SK-N-SH treated with all-trans-retinoic acid at 6 μM for 48 hours (cell line): Measurements from ENCODE around the gene NREP.

ENCODE experiments used
- ATAC-seq: fragments of 200-7000 bp; cut with Tn5 transposase; 3 replicates; pipeline ENCODE4 v1.9.1; 2020; ENCODE audit warnings: mild to moderate bottlenecking, moderate library complexity
- ARNTL ChIP-seq: fragments of 450-650 bp; formaldehyde crosslinking; IDR thresholded peaks from 2 replicates; pipeline ENCODE4 v1.5.0; 2020; ENCODE audit warnings: low read depth, mild to moderate bottlenecking, moderate library complexity, borderline replicate concordance
- CREB5 ChIP-seq: fragments of 250-450 bp; sonication (Bioruptor Pico); IDR thresholded peaks from 2 replicates; pipeline ENCODE4 v1.5.1; 2020; ENCODE audit warnings: low read depth, mild to moderate bottlenecking, moderate library complexity
- CSDC2 ChIP-seq: fragments of 250-450 bp; sonication (Bioruptor Pico); IDR thresholded peaks from 2 replicates; pipeline ENCODE4 v1.5.0; 2020; ENCODE audit warnings: mild to moderate bottlenecking, moderate library complexity
- CSRNP3 ChIP-seq: fragments of 250-450 bp; sonication (Bioruptor Pico); IDR thresholded peaks from 2 replicates; pipeline ENCODE4 v1.5.1; 2021; ENCODE audit warnings: mild to moderate bottlenecking, moderate library complexity
- ESRRG ChIP-seq: fragments of 250-450 bp; sonication (Bioruptor Pico); IDR thresholded peaks from 2 replicates; pipeline ENCODE4 v1.6.1; 2021; ENCODE audit warnings: mild to moderate bottlenecking
- GLIS3 ChIP-seq: fragments of 250-450 bp; sonication (Bioruptor Pico); IDR thresholded peaks from 2 replicates; pipeline ENCODE4 v1.5.0; 2020; ENCODE audit warnings: mild to moderate bottlenecking, moderate library complexity
- ISL1 ChIP-seq: fragments of 250-450 bp; sonication (Bioruptor Pico); IDR thresholded peaks from 2 replicates; pipeline ENCODE4 v2.1.2; 2022; ENCODE audit warnings: mild to moderate bottlenecking, moderate library complexity
- OSR1 ChIP-seq: fragments of 250-450 bp; sonication (Bioruptor Pico); IDR thresholded peaks from 2 replicates; pipeline ENCODE4 v1.8.0; 2022; ENCODE audit warnings: moderate library complexity, mild to moderate bottlenecking, inconsistent platforms
- PPARA ChIP-seq: fragments of 250-450 bp; sonication (Bioruptor Pico); IDR thresholded peaks from 2 replicates; pipeline ENCODE4 v1.5.0; 2020; ENCODE audit warnings: mild to moderate bottlenecking, borderline replicate concordance
- RARB ChIP-seq: fragments of 250-450 bp; sonication (Bioruptor Pico); IDR thresholded peaks from 2 replicates; pipeline ENCODE4 v1.8.0; 2021; ENCODE audit warnings: mild to moderate bottlenecking, moderate library complexity
- SNAI2 ChIP-seq: fragments of 250-450 bp; sonication (Bioruptor Pico); IDR thresholded peaks from 2 replicates; pipeline ENCODE4 v1.5.0; 2020; ENCODE audit warnings: mild to moderate bottlenecking, moderate library complexity
- TCF4 ChIP-seq: fragments of 250-450 bp; sonication (Bioruptor Pico); IDR thresholded peaks from 2 replicates; pipeline ENCODE4 v1.8.0; 2021; ENCODE audit warnings: mild to moderate bottlenecking, moderate library complexity, borderline replicate concordance
- TOX ChIP-seq: fragments of 250-450 bp; sonication (Bioruptor Pico); IDR thresholded peaks from 2 replicates; pipeline ENCODE4 v1.8.0; 2021; ENCODE audit warnings: mild to moderate bottlenecking, moderate library complexity, borderline replicate concordance
- ZC3H10 ChIP-seq: fragments of 250-450 bp; sonication (Bioruptor Pico); IDR thresholded peaks from 2 replicates; pipeline ENCODE4 v1.5.1; 2021; ENCODE audit warnings: mild to moderate bottlenecking, moderate library complexity
- ZFP3 ChIP-seq: fragments of 250-450 bp; sonication (Bioruptor Pico); IDR thresholded peaks from 2 replicates; pipeline ENCODE4 v1.5.0; 2020; ENCODE audit warnings: mild to moderate bottlenecking, moderate library complexity
- ZFP30 ChIP-seq: fragments of 450-650 bp; formaldehyde crosslinking; IDR thresholded peaks from 2 replicates; pipeline ENCODE4 v1.5.0; 2022; ENCODE audit warnings: mild to moderate bottlenecking, moderate library complexity
- ZNF565 ChIP-seq: fragments of 450-650 bp; formaldehyde crosslinking; conservative IDR thresholded peaks from 2 replicates; pipeline ENCODE4 v1.5.0; 2020; ENCODE audit warnings: low read depth, mild to moderate bottlenecking, moderate library complexity
- ZNF70 ChIP-seq: fragments of 450-650 bp; formaldehyde crosslinking; IDR thresholded peaks from 2 replicates; pipeline ENCODE4 v1.5.0; 2020; ENCODE audit warnings: mild to moderate bottlenecking, moderate library complexity
- TF ChIP-seq, protein P1 (sequence below): fragments of 250-450 bp; sonication (Bioruptor Pico); IDR thresholded peaks from 2 replicates; pipeline ENCODE4 v1.5.0; 2020; ENCODE audit warnings: mild to moderate bottlenecking, moderate library complexity
- TF ChIP-seq, protein P2 (sequence below): fragments of 250-450 bp; sonication (Bioruptor Pico); IDR thresholded peaks from 2 replicates; pipeline ENCODE4 v1.8.0; 2020; ENCODE audit warnings: mild to moderate bottlenecking, moderate library complexity, borderline replicate concordance
- TF ChIP-seq, protein P3 (sequence below): fragments of 250-450 bp; sonication (Bioruptor Pico); IDR thresholded peaks from 2 replicates; pipeline ENCODE4 v1.8.0; 2021; ENCODE audit warnings: low read depth, mild to moderate bottlenecking, moderate library complexity, borderline replicate concordance

Gene NREP

GRCh38 chr5:111682641-111683040, 74.4 kb downstream of the NREP start (continued):
- TF ChIP-seq, protein P1, sequence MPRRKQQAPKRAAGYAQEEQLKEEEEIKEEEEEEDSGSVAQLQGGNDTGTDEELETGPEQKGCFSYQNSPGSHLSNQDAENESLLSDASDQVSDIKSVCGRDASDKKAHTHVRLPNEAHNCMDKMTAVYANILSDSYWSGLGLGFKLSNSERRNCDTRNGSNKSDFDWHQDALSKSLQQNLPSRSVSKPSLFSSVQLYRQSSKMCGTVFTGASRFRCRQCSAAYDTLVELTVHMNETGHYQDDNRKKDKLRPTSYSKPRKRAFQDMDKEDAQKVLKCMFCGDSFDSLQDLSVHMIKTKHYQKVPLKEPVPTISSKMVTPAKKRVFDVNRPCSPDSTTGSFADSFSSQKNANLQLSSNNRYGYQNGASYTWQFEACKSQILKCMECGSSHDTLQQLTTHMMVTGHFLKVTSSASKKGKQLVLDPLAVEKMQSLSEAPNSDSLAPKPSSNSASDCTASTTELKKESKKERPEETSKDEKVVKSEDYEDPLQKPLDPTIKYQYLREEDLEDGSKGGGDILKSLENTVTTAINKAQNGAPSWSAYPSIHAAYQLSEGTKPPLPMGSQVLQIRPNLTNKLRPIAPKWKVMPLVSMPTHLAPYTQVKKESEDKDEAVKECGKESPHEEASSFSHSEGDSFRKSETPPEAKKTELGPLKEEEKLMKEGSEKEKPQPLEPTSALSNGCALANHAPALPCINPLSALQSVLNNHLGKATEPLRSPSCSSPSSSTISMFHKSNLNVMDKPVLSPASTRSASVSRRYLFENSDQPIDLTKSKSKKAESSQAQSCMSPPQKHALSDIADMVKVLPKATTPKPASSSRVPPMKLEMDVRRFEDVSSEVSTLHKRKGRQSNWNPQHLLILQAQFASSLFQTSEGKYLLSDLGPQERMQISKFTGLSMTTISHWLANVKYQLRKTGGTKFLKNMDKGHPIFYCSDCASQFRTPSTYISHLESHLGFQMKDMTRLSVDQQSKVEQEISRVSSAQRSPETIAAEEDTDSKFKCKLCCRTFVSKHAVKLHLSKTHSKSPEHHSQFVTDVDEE (CRISPR knock-in tag), result no peak
- TF ChIP-seq SNAI2 (CRISPR knock-in tag), result no peak
- no peak for TF ChIP-seq ESRRG (CRISPR knock-in tag)
- TF ChIP-seq ZC3H10 (CRISPR knock-in tag), result no peak
- no peak for TF ChIP-seq CSDC2 (CRISPR knock-in tag)
- no peak for TF ChIP-seq TOX (CRISPR knock-in tag)
- no peak for TF ChIP-seq ARNTL
- TF ChIP-seq CSRNP3 (CRISPR knock-in tag), result no peak
- no peak for TF ChIP-seq PPARA (CRISPR knock-in tag)
- no peak for TF ChIP-seq TCF4 (CRISPR knock-in tag)

DNA sequence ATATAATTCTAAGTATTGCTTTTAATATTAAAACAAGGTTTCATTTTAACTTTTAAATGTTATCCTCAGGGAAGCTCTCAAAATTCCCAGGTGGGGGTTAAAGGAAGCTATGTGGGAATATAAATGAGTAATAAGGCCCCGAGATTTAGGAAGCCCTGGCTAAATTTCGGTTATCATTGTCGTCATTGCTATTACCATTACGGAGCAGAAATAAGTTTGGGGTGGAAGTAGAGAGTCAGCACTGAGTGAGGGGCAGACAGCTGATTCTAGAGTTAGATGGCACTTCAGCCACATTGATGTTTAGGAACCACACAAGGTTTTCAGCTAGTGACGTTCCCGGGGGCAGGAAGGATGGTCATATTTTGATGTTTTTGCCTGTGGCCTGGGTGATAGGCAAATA, 74.9 kb downstream of the NREP start:
- TF ChIP-seq TCF4 (CRISPR knock-in tag), result no peak
- TF ChIP-seq, protein P2, sequence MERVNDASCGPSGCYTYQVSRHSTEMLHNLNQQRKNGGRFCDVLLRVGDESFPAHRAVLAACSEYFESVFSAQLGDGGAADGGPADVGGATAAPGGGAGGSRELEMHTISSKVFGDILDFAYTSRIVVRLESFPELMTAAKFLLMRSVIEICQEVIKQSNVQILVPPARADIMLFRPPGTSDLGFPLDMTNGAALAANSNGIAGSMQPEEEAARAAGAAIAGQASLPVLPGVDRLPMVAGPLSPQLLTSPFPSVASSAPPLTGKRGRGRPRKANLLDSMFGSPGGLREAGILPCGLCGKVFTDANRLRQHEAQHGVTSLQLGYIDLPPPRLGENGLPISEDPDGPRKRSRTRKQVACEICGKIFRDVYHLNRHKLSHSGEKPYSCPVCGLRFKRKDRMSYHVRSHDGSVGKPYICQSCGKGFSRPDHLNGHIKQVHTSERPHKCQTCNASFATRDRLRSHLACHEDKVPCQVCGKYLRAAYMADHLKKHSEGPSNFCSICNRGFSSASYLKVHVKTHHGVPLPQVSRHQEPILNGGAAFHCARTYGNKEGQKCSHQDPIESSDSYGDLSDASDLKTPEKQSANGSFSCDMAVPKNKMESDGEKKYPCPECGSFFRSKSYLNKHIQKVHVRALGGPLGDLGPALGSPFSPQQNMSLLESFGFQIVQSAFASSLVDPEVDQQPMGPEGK (CRISPR knock-in tag), result no peak
- no peak for TF ChIP-seq ZFP30 (CRISPR knock-in tag)
- TF ChIP-seq CSDC2 (CRISPR knock-in tag), result no peak
- TF ChIP-seq ISL1 (CRISPR knock-in tag), result no peak
- no peak for TF ChIP-seq ARNTL
- TF ChIP-seq CSRNP3 (CRISPR knock-in tag), result no peak
- TF ChIP-seq GLIS3, result no peak
- TF ChIP-seq CREB5 (CRISPR knock-in tag), result no peak
- TF ChIP-seq, protein P3, sequence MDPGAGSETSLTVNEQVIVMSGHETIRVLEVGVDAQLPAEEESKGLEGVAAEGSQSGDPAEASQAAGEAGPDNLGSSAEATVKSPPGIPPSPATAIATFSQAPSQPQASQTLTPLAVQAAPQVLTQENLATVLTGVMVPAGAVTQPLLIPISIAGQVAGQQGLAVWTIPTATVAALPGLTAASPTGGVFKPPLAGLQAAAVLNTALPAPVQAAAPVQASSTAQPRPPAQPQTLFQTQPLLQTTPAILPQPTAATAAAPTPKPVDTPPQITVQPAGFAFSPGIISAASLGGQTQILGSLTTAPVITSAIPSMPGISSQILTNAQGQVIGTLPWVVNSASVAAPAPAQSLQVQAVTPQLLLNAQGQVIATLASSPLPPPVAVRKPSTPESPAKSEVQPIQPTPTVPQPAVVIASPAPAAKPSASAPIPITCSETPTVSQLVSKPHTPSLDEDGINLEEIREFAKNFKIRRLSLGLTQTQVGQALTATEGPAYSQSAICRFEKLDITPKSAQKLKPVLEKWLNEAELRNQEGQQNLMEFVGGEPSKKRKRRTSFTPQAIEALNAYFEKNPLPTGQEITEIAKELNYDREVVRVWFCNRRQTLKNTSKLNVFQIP (CRISPR knock-in tag), result no peak
- no peak for TF ChIP-seq ZNF565 (CRISPR knock-in tag)
- no peak for TF ChIP-seq RARB (CRISPR knock-in tag)
- no peak for TF ChIP-seq ZNF70 (CRISPR knock-in tag)
- TF ChIP-seq ZC3H10 (CRISPR knock-in tag), result no peak
- TF ChIP-seq TOX (CRISPR knock-in tag), result no peak
- TF ChIP-seq, protein P1 (CRISPR knock-in tag), result no peak
- TF ChIP-seq OSR1 (CRISPR knock-in tag), result no peak
- no peak for TF ChIP-seq ZFP3 (CRISPR knock-in tag)
- TF ChIP-seq SNAI2 (CRISPR knock-in tag), result no peak

More for the DNA sequence above, 74.9 kb downstream of the NREP start:
- ATAC-seq, result no peak
